HG03280 (cell line): ENCODE measurements around the gene REN.

ENCODE experiments used
- ATAC-seq: cut with Tn5 transposase; IDR thresholded peaks from one replicate; pipeline ENCODE4 v1.9.1; 2021; ENCODE audit warnings: mild to moderate bottlenecking, moderate library complexity; ENCODE audit not compliant: unreplicated experiment

The REN gene

DNA sequence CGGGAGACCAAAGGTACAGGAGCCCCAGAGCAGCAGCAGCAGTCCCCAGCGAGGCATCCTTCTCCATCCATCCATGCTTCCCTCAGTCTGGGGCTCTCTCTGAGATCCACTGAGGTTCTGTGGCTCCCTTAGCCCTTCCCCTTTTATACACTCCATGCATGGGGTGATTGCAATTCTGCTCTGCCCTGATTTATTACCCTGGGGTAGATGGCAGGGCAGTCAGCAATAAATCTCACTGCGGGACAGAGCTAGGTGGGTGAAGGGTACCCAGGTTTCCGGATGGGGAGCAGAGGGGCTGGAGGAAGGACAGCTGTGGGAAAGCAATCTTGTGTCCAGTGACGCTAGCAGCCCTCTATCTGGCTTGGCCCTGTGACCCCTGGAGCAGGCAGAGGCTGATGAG lies at the start of gene REN:
Gene REN, minus strand, starts transcription at position 119 of the 400 bp plus-strand sequence. Its CDS starts 44 bp downstream, at position 75.
- ATAC-seq, result no peak

DNA sequence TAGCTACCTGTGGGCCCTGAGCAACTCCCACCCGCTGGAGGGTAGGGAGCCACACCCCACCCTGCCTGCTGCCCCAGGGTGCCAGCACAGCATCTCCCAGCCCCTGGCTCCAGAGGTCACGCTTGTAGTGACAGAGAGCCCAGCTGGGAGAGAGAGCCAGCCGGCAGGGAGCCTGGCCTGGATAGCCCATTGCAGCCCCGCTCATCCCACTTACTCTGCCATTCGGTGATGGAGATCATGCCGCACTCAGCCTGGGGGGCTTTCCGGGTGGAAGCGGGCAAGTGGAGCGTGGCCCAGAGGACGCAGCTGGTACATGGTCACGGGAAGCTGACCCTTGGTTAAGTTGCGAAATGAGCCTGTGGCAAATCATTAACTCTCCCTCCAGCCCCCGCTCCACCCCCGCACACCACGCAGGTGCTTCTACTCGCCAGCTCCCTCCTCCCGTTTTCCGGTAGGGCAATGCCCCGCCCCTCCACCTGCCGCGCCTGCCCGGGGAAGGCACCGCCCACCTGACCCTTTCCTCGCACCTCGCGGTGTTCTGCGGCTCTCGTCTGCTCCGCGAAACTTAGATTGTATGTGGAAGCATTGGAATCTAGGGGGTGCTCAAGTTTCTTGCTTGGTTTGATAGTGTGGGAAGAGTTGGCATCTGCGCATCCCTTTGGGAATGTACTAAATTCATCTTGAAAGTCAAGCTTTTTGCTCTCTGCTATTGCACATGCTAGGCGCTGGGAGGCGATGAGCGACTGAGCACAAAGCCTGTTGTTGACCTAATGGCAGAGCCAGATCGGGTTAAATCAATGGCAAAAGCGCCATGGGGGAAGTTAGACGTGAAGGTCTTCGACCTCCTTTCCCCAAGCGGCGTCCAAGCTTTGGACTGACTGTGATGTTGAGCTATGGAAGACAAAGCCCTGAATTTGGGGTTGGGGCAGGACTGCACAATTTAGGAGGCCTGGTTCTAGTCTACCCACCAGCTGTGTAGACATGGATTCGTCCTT lies 47.8 kb upstream of the REN start, which contains the start of gene GOLT1A:
Gene GOLT1A, minus strand, starts transcription at position 321 of the 995 bp plus-strand sequence. Its CDS starts 82 bp downstream, at position 239.
- ATAC-seq, result no peak

DNA sequence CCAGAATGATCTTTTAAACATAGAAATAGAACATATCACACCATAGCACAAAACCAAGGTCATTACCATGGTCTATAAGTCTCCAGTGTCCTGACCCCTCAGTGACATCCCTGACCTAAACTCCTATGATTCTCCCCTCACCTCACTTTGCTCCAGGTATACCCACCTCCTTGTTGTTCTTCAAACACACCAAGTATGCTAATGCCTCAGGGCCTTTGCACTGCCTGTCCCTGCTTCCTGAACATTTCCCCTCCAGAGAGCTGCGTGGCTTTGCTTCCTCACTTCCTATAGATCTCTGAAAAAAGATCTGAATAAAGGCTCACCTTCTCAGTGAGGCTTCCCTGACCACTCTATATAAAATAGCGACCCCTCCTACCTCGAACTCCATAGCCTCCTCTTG lies 46.6 kb upstream of the REN start:
- no peak for ATAC-seq

DNA sequence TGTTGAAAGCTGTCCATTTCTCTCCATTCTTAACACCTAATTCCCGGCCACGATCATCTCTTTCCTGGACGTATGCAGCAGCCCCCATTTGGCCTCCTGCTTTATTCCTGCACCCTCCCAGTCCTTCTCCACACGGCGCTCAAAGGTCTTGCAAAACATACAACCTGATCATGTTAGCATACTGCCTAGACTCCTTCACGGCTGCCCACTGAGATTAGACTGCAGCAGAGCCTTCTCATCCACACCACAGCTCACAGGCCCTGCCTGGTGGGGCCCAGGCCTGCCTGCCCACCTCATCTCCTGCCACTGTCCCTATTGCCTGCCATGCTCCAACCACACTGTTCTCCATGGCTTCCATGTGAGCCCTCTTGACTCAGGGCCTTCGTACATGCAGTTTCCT lies 44.9 kb upstream of the REN start:
- no peak for ATAC-seq

DNA sequence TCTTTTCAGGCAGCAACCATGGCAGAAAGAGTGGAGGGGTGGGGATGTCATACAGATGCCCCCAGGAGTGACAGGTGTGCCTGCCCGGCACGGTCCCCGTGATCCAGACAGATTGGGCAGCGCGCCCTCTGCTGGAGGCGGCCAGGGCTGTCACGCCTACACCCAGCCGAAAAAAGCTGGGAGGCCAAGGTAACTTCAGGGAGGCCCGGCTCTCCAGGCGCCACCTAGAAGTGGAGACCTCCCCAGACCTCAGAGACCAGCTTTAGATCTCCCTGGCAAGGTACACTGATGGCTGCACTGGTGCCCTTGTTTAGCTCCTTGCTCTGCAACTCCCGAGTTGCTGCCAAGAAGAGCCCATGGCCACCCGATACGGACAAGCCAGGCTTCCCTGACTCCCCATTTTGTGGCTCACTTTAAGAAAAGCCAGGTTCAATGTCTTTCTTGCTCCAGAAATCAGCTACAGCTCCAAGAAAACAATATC lies 41.0 kb upstream of the REN start:
- no peak for ATAC-seq

DNA sequence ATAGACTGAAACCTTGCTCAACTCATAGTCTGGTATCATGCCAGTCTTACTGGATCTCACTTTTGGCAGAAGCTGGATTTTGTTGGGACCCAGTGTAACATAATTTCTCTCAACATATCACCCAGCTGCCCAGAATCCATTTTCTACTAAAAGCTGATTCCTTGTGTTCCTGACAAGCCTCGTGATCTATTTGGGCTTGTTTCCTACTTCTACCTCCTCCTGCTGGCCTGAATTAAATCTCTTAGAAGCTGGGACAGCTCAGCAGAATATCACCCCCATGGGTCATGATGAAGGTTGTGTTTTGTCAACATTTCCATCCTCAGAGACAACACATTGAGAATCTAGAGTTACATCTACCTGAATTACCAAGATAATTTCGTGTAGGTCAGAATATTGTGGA lies 40.0 kb upstream of the REN start:
- no peak for ATAC-seq

DNA sequence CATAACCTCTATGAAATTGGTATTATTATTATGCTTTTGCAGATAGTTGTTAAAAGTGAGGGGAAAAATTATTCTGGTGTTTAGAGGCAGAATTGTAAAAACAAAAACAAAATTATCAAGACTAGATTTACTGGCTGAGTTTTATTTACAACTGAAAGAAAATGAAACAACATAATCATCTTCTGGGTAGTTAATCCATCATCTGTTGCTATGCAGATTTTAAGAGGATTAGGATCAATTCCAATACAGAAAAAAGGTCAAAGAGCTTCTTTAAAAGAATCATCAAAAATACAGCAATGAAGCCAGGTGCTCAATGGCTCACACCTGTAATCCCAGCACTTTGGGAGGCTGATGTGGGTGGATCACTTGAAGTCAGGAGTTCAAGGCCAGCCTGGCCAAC lies 39.3 kb upstream of the REN start:
- no peak for ATAC-seq

DNA sequence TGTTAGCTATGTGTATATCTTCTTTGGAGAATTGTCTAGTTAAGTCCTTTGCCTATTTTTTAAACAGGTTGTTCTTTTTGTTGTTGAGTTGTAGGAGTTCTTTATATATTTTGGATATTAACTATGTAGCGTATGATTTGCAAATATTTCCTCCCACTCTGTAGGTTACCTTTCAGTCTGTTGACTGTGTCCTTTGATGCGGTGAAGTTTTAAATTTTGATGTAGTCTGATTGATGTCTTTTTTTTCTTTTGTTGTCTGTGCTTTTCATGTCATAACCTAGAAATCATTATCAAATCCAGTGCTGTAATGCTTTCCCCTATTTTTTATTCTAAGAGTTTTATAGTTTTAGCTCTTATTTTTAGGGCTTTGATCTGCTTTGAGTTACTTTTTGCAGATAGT lies 38.8 kb upstream of the REN start:
- ATAC-seq, result no peak

DNA sequence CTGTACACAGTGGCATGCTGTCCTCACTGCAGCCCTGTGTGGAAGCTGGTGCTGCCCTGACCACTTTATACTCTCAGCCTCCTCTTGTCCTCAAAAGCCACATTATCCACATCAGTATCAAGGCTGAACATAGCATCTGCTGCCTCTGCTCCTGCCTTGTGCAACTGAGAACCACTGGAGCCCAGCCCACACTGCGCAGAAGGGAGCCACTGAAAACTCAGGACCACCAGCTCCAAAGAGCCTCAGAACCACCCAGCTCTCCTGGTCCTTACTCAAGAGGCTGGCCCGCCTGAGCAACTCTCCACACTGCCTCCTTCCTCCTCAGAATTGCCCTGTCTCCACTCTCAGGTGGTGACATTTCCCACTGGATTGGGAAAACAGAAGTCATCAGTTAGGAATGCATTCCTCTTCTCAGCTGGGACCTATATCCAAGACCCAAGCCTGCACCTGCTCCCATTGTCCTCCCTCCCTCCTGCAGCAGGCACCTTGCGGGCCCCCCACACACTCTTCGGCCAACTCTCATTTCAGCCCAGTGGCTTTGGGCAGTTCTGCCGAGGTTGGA lies 37.1 kb upstream of the REN start:
- no peak for ATAC-seq

DNA sequence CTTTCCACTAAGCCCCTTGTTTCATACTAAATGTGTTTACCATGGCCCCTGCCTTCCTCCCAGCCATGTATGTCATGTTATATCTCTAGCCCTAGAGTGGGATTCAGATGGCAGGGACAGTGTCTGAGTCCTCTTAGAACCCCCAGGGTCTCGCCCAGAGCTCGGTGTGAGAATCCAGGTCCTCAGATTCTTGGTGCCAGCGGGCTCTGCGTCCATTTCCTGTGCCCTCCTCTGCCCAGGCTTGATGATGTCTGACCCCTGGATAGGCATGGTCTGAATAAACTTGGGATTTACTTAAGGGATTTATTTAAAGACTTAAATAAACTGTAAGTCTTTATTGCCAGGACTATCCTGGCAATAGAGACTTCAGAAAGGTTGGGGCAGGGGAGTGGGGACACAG lies 36.3 kb upstream of the REN start:
- no peak for ATAC-seq

DNA sequence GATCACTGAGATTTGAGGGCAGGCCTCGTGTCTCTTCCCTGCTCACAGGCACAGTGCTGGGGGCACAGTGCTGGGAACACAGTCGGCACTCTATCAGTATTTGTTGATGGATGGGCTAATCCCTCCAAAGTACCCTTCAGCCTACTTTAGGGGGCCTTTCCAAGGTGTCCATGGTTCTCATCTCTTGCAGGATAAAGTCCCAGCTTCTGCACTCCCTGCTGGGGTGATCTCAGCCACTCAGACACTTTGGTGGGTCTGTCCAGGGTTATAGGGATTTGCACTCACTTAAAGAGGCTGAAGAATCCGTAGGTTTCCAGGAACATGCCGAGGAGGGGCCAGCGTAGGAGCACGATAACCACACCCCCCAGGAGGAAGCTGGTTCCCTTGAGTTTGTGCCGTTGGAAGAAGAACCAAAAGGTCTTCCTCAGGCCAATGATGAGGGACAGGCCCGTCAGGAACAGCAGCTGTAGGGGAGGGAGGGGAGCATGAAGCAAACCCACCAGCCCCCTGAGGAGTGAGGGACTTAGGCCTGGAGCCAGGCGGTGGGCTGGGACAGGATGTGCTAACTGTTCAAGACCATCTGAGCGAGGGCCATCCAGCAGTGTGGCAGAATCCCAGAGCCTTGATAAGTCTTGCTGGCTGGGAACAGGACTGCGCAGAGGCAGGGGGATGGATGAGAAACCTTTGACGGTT lies 35.4 kb upstream of the REN start:
- no peak for ATAC-seq

DNA sequence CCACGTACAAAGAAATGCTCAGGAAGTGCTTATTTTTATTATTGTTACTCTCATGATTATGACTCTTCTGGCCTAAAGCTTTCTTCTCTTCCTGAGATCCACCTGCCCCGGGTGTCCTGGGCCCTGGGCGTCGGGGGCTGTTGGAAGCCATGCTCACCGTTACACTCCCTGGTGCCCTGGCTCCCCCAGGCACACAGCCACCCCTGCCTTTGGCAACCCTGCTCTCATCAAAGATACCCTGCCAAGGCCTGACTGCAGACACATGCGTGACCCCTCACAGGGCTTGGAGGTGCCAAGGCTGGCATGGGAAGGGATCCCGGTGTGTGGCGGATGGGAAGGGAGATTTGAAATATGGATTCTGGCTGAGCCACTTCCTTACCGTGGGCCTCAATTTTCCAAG lies 33.4 kb upstream of the REN start:
- no peak for ATAC-seq

DNA sequence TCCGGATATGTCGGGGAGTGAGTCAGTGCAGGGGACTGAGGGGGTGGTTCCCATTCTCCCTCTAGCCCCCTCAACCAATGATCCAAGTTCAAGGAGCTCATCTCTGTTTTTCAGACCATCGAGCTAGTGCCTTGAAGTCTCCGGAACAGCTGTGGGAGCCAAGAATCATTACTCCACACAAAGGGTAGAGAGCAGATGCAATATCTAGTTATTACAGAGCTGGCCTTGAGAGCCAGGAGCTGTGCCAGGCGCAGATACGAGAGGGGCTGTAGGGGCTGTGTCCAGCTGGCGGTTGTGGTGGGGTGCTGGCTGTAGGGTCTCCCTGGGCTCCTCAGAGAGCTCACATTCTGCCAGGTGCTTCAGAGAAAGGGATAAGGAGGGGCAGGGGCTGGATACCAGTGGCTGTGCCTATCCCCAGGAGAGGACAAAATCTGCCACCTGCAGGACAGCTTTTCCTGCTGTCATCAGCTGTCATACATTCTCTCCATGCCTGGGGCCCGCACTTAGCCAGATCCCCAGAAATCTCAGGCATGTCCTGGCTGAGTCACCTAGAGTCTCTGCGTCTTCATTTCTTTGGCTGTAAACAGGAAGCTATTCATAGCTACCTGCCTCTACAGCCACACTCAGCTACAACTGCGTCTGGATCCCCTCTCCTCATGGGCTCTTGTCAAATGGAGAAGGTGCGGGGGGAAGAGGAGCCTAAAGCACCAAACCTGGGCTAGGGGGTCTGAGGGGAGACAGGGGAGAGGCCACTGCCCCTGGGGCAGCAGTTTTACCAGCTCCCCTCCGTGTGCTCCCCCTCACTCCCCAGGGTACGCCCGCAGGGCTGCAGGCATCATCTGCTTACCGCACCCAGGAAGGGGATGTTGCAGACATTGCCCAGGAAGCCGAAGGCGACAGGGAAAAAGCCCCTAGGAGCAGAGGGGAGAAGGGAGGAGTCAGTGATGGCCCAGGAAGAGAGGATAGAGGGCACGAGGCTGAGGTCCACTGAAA lies 32.5 kb upstream of the REN start:
- ATAC-seq, result no peak

DNA sequence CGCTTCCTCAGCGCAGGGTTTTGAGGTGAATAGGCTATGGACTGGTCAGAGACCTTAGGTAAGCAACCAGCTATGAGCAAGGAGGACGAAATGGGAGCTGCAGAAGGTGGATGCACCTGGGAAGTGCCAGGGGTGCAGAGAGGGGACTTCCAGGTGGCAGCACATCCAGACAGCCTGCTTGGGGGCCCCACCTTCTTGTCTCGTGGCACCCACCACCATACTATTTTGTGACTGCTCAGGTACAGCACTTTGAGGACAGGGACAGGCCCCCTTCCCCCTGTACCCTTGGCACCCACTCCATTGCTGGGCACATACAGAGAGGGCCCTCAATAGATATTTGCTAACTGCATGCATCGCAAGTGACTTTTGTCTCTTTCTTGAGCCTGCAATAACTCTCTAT lies 30.9 kb upstream of the REN start:
- no peak for ATAC-seq

DNA sequence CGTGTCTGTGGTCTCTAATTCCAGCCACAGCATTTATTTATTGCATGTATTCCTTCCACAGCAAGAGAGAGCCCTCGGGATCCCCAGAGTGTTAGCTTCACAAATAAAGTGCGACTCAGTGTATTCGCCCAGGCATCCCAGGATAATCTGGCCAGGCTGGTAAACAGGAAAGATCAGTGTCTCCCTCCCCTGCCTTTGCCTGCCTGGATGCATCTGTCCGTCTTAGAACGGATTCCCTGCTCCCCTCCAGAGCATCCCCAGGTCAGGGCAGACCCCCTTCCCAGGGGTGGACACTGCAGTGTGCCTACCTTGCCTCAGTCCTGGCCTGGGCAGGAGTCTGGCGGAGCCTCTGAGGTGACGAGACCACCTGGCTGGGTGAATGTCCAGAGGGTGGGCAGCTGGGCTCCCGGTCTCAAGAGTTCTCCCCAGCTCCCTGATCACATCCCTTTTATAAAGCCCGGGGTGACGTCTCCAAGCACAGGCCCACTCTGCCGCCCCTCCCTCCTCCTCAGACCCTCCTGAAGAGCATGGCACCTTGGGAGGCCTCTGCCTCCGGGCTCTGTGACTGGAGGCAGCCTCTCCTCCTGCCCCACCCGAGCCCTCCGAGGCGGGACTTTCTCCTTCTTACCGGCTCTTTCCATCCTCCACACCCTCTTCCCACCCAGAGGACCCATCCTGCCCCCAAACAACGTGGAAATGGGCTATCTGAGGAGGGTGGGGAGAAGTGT lies 30.1 kb upstream of the REN start, which contains the start of gene KISS1:
Gene KISS1, minus strand, starts transcription at position 424 of the 728 bp plus-strand sequence. CDS start 3,615 bp downstream, outside the sequence.
- no peak for ATAC-seq

DNA sequence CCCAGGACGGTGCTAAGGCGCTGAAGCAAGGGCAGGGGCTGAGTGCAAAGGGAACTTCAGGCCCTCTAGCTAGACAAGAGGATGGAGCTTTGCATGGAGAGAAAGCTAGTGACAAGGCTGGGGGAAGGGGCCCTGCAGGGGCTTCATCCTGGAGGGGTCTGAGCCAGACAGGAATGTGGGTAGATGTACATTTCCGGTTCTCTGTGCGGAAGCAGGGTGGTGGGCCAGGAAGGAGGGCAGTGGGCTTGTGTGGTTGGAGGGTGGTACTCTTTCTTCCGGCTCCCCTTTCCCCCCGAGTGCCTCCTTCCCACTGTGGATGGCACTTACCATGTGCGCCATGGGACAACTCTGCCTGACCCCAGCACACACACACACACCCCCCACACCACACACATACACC lies 28.6 kb upstream of the REN start:
- no peak for ATAC-seq

DNA sequence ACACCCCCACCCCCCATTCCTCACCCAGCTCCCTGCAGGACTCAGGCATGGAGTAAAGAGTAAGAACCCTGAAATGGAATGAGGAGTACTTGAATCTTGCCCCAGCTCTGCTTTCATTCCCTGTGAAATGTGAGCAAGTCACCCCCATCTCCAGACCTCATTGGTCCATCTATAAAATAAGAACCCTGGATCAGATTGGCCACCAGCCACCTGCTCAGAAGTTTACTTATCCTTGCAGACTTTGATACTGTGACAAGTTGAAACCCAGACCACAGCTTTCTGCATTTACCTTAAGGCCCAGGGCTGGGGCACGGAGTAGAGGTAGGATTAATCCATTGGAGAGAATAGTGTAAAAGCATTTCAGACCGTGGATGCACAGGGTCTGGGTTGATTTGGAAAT lies 27.9 kb upstream of the REN start:
- ATAC-seq, result no peak

DNA sequence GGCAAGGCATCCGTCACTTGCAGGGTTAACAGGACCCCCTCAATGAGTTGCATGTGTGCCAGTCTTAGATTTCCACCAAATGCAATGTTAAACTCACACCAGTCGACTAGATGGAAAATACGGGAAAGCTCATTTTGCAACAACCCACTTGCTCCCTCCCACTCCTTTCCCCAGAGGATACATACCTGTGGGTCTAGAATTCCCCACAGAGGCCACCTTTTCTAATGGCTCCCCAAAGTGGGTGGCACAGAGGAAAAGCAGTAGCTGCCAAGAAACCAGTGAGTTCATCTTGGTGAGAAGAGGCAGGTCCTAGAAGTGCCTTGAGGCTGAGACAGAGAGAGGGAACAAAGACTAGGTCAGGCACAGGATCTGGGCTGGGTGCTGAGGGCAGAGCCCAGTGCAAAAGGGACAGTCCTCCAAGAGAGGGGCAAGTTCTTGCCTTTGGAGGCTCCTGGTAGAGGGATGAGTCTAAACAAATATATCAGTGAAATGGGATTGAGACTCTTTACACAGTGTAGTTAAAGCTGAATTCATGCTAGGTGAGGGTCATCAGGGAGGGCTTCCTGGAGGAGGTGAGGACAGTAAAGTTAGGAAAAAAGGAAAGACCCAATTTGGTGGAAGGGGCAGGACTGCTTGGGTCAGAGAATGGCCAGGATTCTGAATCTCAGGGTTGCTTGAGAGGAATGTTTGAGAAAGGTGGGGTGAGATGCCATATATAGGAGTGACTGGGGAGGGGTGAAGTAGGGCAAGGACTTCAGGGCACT lies 26.6 kb upstream of the REN start:
- no peak for ATAC-seq

DNA sequence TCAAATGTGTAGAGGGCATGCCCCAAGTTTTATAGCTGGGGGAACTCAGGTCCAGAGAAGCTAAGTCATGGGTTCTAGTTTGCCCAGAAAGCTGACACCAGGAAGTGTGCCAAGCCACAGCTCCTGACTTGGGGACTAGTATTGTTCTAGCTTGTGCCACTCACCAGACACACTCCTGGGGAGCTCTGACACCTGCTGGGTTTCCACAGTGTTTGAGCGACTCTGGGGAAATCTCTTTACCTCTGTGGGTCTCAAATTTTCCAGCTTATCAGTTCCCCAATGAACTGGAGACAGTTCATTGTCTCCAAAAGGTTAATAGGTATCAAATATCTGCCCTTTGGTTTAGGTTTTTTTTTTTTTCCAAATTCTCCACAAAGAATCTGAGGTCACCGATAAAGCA lies 25.9 kb upstream of the REN start:
- ATAC-seq, result no peak
